Measurements from ENCODE around the gene GNA15. TPM values are rescaled to one million over a fixed set of nuclear protein-coding genes. Genes with fewer than 3 reads are reported as not detected.

GNA15 gene
- total RNA-seq, 1 donor from 2014 or later: 1.2 TPM

DNA sequence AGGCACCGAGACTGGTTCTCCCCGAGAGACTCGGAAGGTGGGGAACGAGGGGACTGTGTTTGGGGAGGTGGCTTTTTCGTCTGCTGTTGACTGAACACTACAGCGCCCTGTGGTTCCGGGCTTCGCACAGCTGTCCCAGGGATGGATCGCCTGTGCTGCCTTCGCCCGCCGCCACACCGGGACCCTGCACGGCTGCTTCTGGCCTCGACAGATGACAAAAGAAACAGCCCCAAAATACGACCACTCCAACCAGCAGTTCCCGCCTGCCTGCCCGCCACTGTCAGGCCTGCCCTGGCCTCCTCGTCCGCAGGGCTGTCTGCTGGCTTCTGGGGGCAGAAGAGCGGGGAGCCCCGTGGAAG lies 13.3 kb upstream of the GNA15 start:
- TF ChIP-seq, protein P1, sequence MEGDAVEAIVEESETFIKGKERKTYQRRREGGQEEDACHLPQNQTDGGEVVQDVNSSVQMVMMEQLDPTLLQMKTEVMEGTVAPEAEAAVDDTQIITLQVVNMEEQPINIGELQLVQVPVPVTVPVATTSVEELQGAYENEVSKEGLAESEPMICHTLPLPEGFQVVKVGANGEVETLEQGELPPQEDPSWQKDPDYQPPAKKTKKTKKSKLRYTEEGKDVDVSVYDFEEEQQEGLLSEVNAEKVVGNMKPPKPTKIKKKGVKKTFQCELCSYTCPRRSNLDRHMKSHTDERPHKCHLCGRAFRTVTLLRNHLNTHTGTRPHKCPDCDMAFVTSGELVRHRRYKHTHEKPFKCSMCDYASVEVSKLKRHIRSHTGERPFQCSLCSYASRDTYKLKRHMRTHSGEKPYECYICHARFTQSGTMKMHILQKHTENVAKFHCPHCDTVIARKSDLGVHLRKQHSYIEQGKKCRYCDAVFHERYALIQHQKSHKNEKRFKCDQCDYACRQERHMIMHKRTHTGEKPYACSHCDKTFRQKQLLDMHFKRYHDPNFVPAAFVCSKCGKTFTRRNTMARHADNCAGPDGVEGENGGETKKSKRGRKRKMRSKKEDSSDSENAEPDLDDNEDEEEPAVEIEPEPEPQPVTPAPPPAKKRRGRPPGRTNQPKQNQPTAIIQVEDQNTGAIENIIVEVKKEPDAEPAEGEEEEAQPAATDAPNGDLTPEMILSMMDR (conservative IDR thresholded peaks at IDR 0.05; ENCODE audit: low read depth, low read length): no peak
- no peak overlapping the region for H3K4me3 ChIP-seq (ENCODE audit: low read depth, low read length)
- no peak for DNase-seq (ENCODE audit: low read depth)

DNA sequence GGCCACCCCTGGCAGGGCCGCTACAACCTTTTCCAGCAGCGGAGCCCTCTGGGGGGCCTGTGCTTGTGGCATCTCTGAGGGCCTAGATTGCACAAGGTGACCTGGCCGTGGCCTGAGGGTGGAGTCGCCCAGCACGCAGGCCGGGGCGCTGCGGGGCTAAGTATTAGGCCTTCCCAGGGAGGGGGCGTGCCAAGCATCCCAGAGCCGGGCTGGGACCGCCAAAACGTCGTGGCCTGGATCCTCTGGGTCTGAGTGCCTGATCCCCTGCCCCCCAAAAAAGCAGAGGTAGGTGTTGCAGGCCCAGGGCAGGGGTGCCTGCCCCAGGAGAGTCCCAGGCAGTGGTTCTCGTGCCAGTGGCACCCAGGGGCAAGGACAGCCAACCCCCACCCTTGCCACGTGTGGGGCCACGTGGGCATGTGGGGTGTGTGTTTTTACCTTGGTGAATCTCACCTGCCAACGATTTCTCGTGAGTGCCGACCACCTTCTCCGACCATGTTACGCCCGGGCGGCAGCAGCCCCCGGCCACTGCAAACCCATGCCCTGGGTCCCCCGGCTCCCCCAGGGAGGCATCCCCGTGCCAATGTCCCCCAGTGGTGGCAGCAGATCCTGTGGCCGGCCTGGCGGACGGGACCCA lies 12.6 kb upstream of the GNA15 start:
- TF ChIP-seq, protein P1 (conservative IDR thresholded peaks at IDR 0.05; ENCODE audit: low read depth, low read length): no peak
- H3K4me3 ChIP-seq (ENCODE audit: low read depth, low read length): no peak overlapping the region
- no peak for DNase-seq (ENCODE audit: low read depth)

DNA sequence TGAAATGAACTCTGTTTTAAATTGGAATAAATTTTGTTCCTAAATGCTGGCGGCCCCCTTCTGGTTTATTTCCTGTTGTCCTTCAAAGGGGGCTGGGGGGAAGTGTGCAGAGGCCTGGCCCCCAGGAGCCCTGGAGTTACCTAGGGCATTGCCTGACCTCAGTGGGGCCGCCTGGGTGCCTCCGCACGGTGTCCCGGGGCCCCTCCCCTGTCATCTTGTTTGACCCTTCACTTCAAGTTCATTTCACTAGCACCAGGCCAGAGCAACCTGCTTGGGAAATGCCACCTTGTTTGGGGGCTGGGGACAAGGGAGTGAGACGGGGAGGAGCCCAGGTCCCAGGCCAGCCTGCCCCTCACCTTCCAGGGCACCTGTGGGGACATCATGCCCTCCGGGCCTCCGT lies 11.9 kb upstream of the GNA15 start:
- no peak for DNase-seq (ENCODE audit: low read depth)
- H3K4me3 ChIP-seq (ENCODE audit: low read depth, low read length): no peak overlapping the region
- TF ChIP-seq, protein P1 (conservative IDR thresholded peaks at IDR 0.05; ENCODE audit: low read depth, low read length): no peak

DNA sequence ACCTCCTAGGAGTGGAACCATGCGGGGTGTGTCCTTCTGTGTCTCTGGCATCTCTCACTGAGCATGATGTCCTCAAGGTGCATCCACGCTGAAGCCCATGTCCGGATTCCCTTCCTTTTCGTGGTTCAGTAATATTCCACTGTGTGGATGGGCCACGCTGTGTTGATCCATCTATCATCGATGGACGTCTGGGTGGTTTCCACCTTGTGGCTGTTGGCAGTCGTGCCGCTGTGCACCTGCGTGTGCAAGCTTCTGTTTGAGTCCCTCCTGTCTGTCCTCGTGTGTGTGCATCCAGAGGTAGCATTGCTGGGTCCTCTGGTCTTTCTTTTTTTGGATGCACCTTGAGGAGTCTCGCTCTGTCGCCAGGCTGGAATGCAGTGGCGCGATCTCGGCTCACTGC lies 11.2 kb upstream of the GNA15 start:
- no peak for DNase-seq (ENCODE audit: low read depth)
- TF ChIP-seq, protein P1 (conservative IDR thresholded peaks at IDR 0.05; ENCODE audit: low read depth, low read length): no peak
- H3K4me3 ChIP-seq (ENCODE audit: low read depth, low read length): no peak overlapping the region

DNA sequence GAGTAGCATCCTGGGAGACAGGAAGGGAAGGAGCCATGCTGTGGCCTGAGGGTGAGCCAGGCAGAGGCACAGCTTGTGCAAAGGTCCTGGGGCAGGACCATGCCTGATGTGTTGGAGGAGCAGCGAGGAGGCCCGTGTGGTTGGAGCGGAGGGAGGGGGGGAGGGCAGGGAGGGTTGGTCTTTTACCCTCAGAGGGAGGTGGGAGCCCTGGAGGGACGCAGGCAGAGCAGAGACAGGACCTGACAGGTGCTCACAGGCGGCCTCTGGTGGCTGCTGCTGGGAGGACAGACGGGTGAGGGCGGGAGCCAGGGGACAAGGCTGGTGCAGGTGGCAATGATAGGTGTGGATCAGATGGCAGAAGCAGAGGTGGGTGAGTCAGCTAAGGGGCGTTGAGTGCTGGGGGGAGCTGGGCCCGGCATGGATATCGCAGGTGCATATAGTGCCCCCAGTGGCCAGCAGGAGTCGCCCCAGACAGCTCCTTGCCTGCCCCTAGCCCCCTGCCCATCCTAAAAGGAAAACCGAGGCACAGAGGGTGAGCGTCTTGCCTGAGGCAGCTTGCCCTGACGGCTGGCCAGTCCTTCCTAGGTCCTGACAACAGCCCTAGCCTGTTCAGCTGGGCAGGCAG lies 9.8 kb upstream of the GNA15 start:
- H3K4me3 ChIP-seq (ENCODE audit: low read depth, low read length): no peak overlapping the region
- DNase-seq (ENCODE audit: low read depth): no peak
- TF ChIP-seq, protein P1 (conservative IDR thresholded peaks at IDR 0.05; ENCODE audit: low read depth, low read length): peak; percentile 78

DNA sequence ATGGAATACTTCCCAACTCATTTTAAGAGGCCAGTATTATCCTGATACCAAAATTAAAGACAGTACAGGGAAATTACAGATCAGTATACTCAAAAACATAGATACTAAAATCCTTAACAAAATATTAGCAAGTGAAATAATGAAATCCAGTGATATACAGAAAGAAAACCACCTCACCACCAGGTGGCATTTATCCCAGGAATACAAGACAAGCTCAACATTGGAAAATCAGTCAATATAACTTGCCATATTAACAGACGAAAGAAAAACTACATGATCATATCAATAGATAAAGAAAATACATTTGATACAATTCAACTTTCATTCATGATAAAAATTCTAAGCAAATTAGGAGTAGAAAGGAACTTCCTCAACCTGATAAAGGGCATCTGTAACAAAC lies 6.7 kb upstream of the GNA15 start:
- no peak overlapping the region for H3K4me3 ChIP-seq (ENCODE audit: low read depth, low read length)
- DNase-seq (ENCODE audit: low read depth): no peak
- TF ChIP-seq, protein P1 (conservative IDR thresholded peaks at IDR 0.05; ENCODE audit: low read depth, low read length): peak; percentile 64

DNA sequence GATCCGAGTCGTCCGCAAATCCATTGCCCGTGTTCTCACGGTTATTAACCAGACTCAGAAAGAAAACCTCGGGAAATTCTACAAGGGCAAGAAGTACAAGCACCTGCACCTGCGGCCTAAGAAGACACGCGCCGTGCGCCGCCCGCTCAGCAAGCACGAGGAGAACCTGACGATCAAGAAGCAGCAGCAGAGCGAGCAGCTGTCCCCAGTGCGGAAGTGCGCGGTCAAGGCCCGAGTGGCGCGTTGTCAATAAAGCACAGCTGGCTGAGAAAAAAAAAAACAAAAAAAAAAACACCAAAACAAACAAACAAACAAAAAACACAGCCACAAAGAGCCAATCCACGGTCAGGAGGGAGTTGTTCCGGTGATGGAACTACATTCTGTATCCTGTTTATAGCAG lies 4.7 kb upstream of the GNA15 start:
- TF ChIP-seq, protein P1 (conservative IDR thresholded peaks at IDR 0.05; ENCODE audit: low read depth, low read length): no peak
- no peak for DNase-seq (ENCODE audit: low read depth)
- no peak overlapping the region for H3K4me3 ChIP-seq (ENCODE audit: low read depth, low read length)
